Glomerular visceral epithelial cell (primary cell): Measurements from ENCODE around the gene ID2.

Source experiments
- DNase-seq: peaks from one replicate; pipeline ENCODE4 v3.0.0-alpha.2; 2016; ENCODE audit errors: extremely low spot score

Gene ID2

DNA sequence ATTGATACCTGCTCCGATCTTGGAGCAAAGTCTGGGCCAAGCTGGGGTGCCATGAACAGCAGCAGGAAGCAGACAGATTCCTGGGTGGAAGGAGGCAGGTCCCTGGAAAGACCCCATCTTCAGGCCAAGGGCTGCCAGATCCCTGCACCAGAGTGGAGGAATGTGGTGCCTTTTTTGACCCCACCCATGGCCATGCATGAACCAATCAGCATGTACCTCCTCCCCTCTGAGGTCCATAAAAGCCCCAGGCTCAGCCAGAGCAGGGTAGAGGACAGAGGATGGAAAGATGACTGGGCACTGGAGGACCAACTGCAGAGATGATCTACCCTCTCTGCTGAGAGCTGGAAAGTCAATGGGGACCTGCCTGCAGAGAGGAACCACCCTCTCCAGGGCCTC lies 34.4 kb upstream of the ID2 start:
- no peak for DNase-seq

DNA sequence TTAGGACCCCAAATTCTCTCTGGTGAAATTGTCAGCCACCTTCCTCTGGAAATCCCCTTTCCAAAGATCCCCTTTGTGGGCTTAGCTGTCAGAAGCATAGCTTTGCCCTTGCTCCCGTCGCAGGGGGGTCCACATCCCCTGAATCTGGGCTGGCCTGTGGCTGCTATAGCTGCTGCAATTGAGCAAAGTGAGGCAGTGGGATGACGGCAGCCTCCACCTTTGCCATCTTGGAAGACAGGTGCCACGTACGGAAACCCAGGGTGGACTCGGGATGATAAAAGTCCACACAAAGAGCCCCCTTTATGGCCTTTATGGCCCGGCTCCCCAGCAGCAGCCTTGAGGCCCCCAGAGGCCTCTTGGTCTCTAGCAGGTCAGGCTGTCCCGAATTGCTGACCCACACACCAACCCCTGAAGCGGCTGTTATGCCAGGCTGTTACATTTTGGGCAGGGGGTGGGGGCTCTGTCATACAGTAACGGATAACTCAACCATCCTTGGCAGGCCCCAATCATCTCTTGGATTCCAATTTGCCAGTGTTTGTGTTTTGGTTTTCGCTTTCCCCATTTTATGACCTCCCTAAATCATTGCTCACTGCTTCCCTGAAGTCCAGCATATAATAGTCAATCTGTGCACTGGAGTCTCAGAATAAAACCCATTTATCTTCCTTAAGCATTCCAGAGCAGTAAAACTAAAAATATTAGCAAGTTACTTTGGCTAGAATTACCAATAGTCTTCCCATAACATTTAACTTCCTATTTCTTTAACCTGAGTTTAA lies 33.2 kb upstream of the ID2 start:
- DNase-seq: no peak

GRCh38 chr2:8649718-8650117 lies 32.1 kb upstream of the ID2 start:
- DNase-seq: no peak

DNA sequence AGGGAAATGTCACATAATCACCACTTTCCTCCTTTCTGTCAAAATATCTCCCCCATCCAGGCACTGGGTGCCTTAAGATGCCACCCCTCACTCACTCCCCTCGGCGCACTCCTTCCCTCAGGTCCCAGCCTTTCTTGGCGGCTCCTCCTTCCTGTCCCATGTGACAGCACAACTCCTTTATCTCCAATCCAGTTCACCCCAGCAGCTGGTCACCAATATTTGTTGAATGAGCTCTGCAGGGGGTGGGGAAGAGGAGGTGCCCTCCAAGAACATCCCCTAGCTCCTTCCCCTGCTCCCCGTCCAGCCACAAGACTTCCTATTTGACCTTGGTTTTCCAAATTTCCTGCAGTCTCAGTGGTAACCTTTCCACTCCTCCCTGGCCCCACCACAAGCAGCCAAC lies 31.6 kb upstream of the ID2 start:
- DNase-seq: no peak

DNA sequence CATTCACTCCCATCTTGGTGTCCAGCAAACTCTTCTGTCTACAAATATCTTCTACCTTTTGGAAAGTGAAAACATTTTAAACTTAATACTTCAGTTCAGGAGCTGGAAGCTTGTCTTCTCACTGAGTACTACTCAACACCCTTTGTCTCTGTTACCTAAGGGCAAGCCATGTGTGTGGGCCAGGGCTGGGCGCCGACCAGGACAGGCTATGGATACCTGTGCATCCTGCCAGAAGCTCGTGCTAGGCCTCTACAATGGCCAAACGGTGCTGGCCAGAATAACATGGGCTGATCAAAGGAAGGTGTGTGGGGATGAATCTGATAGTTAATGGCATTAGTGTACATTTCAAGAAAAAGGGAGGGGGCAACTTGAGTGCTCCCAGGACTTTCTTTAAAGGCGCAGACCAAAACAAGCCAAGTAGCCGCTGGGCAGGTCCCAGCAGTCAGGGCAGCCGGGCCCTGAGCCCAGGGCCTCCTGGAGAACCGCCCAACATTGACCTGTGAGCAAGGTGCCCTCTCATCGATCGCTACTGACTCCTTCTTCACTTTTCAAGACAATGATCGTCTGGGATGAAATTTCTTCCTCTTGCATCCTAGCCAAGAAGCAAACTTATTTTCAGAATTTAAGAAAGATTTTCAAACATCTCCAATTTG lies 29.0 kb upstream of the ID2 start:
- no peak for DNase-seq

DNA sequence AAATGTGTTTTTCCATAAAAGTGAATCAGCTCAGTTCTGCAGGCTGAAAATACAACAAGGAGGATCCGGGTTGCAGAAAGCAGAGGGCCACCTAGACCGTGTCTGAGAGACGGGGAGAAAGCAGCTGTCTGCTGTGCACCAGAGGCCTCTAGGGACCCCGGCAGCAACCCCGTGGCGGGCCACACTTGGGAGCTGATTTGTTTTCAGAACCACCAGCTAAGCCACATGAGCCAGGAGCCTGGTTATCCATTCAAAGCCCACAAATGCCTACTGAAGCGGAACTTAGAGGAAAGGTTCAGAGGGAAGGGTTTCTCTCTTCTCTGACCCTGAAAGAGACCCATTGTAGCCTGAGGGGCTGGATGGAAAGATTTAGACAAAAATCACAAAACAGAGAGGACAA lies 28.4 kb upstream of the ID2 start:
- peak; percentile 38 for DNase-seq

DNA sequence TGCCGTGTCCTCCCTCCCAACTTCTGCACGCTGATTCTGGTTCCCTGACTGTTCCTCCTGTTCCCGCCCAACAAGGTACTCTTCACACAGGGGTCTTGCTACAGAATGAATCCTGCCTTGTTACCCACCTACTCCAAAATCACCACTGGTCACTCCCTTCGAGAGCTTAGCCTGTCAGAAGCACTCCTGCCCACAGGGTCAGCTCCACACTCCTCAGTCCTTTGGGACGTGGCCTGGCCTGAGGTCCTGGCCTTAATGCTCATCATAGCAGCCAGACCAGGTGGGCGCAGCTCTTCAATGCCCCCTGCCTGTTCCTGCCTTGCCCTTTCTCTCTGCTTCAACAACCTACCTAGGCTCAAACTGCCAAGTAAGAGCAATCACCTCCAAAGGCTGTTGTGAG lies 27.8 kb upstream of the ID2 start:
- no peak for DNase-seq

DNA sequence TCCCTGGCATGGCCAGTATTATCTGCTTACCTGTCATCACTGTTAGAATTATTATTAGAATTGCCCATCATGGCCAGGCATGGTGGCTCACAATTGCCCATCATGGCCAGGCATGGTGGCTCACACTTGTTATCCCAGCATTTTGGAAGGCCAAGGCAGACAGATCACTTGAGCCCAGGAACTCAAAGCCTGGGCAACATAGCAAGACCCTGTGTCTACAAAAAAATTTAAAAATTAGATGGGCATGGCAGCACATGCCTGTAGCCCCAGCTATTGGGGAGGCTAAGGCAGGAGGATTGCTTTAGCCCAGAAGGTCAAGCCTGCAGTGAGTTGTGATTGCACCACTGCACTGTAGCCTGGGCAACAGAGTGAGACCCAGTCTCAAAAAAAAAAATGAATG lies 27.4 kb upstream of the ID2 start:
- DNase-seq: no peak

- DNase-seq: peak; percentile 45
Observed at GRCh38 chr2:8656160-8656641, 25.7 kb upstream of the ID2 start.

DNA sequence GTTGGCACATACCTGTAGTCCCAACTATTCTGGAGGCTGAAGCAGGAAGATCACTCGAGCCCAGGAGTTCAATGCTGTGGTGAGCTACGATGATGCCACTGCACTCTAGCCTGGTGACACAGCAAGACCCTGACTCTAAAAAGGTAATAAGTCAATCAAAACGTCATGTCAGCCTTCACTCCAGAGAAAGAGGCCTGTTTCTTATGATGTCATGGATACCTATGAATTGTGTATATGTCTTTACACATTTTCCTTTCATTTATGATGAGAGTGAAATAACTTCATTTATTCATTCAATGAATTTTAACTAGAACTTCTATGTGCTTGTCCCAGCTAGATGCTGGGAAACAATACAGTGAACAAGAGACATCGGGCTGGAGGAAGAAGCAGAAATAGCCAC lies 25.0 kb upstream of the ID2 start:
- DNase-seq: no peak

GRCh38 chr2:8657423-8658062 lies 24.3 kb upstream of the ID2 start:
- DNase-seq: no peak

DNA sequence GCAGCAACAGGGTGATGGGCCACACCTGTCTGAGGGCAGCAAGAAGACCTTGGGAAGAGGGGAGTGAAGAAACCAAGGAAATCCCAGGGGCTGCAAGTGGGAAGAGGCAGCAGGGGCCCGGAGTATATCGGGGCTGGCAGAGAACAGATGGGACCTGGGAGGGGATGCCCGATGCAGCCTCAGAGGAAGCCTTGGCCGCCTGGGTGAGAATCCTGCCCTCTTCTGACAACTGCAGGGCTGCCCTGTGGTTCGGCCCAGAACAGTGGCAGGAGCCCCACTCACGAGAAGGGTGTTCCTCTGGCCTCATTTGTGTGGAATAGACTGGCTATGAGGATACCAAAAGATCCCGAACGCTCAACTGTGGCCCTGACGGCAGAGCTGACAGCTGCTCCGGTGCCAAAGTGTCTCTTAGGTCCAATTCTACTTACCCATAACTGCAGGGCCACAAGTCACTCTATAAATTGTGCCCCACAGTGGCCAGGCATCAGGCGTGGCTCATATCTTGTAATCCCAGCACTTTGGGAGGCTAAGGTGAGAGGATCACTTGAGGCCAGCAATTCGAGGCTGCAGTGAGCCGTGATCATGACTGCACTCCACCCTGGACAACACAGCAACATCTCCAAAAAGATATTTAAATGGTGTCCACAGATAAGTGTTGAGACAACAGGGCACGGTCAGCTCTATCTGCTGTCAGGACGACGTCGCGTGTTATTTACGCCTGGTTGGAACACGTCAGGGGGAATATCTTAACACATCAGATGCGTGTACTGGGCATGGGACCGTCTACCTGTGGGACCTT lies 23.6 kb upstream of the ID2 start:
- no peak for DNase-seq

- DNase-seq: peak; percentile 15
Observed at GRCh38 chr2:8659092-8659734, 22.6 kb upstream of the ID2 start.

DNA sequence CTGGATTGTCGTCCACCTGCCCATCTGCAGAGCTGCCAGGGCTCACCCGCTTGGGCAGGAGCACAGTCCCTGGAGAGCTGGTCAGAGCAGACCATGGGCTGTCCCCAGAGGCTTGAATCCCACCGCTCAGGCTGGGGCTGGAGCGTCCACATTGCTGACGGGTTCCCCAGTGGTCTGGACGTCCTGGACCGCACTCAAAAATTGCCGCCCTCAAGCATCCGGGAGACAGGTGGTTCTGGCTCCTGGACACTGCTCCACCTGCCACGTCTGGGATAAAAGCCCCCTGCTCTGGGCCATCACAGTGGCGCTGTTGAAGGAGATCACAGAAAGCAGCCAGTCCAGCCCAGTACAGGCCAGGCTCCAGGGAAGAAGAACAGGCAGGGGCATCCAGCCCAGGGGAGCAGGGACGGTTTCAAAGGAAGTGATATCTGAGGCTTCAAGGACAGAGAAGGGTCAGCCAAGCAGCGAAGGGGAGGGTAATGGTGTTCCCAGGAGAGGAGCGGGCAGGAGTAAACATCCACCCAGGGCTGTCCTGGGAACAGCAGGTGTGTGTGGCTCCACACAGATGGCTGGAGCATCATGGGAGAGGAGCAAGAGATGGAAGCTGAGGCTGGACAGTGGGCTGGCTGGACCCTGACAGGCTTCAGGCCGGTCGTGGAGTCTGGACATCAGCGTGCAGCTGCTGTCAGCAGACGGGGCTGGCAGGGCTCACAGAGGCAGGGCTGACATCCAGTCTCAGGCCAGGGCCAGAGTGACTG lies 21.9 kb upstream of the ID2 start:
- no peak for DNase-seq

DNA sequence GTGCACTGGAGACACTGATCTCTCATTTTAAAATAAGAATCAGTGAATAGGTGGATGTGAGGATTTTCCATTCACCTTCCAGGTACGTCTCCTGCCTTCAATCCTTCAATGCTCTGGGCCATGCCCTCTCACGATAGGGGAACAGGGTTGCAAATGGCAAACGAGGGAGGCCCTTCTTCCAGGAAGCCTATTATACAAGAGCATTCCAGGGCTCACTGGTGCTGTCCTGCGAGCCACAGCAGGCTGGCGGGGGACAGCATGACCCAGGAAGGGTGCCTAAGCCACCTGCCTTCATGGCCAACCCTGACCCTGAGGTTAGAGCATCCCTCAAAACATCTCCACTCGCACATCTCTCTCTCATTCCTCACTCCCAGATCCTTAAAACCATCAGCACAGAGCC lies 20.6 kb upstream of the ID2 start:
- DNase-seq: no peak

- DNase-seq: no peak
Observed at GRCh38 chr2:8661736-8662135, 20.1 kb upstream of the ID2 start.

GRCh38 chr2:8662239-8662879 lies 19.5 kb upstream of the ID2 start:
- peak; percentile 74 for DNase-seq

DNA sequence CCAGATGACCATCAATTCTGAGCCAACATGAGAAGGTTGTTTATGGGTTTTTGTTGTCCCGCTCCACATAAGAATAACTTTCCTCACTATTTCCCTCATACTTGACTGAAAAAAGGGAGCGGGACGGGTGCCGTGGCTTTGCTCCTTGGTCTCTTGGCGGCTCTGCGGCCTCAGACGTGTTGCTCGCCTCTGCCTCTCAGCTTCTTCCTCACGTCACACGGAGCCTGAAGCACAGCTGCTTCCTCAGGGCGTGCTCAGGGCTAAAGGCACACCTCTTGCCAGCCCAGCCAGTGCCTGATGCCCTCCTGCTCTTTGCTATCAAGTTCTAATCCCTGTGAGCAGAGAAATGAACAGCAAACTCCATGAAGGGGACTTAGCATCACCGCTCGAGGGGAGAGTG lies 17.9 kb upstream of the ID2 start:
- no peak for DNase-seq

GRCh38 chr2:8666581-8666980 lies 15.3 kb upstream of the ID2 start:
- no peak for DNase-seq

DNA sequence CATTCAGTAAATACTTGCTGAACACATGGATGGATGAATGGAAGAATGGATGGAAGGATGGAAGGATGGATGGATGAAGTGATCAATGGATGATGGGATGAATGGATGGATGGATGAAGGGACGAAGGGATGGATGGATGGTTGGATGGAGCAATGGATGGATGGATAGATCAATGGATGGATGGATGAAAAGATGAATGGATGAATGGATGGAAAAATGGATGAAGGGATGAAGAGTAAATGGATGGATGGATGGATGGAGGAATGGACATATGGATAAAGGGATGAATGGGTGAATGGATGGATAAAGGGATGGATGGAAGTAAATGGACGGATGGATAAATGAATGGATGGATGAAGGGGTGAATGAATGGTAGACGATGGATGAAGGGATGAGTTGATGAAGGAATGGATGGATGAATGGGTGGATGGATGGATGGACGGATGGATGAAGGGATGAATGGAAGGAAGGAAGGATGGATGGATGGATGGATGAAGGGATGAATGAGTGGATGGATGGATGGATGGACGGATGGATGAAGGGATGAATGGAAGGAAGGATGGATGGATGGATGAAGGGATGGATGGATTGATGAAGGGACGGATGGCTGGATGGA lies 13.9 kb upstream of the ID2 start:
- DNase-seq: no peak
